ENCODE measurements around the gene CRK.
"Not testable (repeated sequence)": the region's sequence is repeated elsewhere in the genome, so short reads cannot be mapped to it uniquely, and the experiment has no call there.

CRK gene

GRCh38 chr17:1435326-1435725 is 20.7 kb downstream of the CRK start:
- H3K27ac ChIP-seq, result no peak overlapping the region
- no peak for DNase-seq (ENCODE audit: low read depth, low spot score)

GRCh38 chr17:1434150-1434549 is 21.9 kb downstream of the CRK start:
- DNase-seq (ENCODE audit: low read depth, low spot score), result no peak
- H3K27ac ChIP-seq, result no peak overlapping the region

- DNase-seq (ENCODE audit: low read depth, low spot score), result no peak
- H3K27ac ChIP-seq, result no peak overlapping the region
Observed at GRCh38 chr17:1431631-1432104, 24.4 kb downstream of the CRK start.

GRCh38 chr17:1423456-1424135 is 32.4 kb downstream of the CRK start:
- no peak for DNase-seq (ENCODE audit: low read depth, low spot score)
- peak overlapping the region; percentile 78 for H3K27ac ChIP-seq

- H3K27ac ChIP-seq, result peak overlapping the region; percentile 78
- DNase-seq (ENCODE audit: low read depth, low spot score), result peak; percentile 77
Observed at GRCh38 chr17:1422885-1423284, 33.1 kb downstream of the CRK start.

GRCh38 chr17:1421470-1421869 is 34.6 kb downstream of the CRK start:
- no peak overlapping the region for H3K27ac ChIP-seq
- DNase-seq (ENCODE audit: low read depth, low spot score), result no peak

- H3K27ac ChIP-seq, result no peak overlapping the region
- no peak for DNase-seq (ENCODE audit: low read depth, low spot score)
Observed at GRCh38 chr17:1420981-1421380, 35.1 kb downstream of the CRK start.

- no peak overlapping the region for H3K27ac ChIP-seq
- DNase-seq (ENCODE audit: low read depth, low spot score), result no peak
Observed at GRCh38 chr17:1420163-1420562, 35.9 kb downstream of the CRK start.

GRCh38 chr17:1418476-1418875 is 37.6 kb downstream of the CRK start:
- not testable (repeated sequence) for H3K27ac ChIP-seq; DNase-seq (ENCODE audit: low read depth, low spot score)

- H3K27ac ChIP-seq, result no peak overlapping the region
- DNase-seq (ENCODE audit: low read depth, low spot score), result no peak
Observed at GRCh38 chr17:1416414-1416813, 39.6 kb downstream of the CRK start.

GRCh38 chr17:1414634-1415033 is 41.4 kb downstream of the CRK start:
- no peak overlapping the region for H3K27ac ChIP-seq
- DNase-seq (ENCODE audit: low read depth, low spot score), result no peak

GRCh38 chr17:1414001-1414574 is 41.9 kb downstream of the CRK start:
- DNase-seq (ENCODE audit: low read depth, low spot score), result no peak
- no peak overlapping the region for H3K27ac ChIP-seq

GRCh38 chr17:1413281-1413791 is 42.7 kb downstream of the CRK start:
- peak; percentile 27 for DNase-seq (ENCODE audit: low read depth, low spot score)
- peak overlapping the region; percentile 39 for H3K27ac ChIP-seq

- peak overlapping the region; percentile 39 for H3K27ac ChIP-seq
- no peak for DNase-seq (ENCODE audit: low read depth, low spot score)
Observed at GRCh38 chr17:1412185-1413110, 43.6 kb downstream of the CRK start.

GRCh38 chr17:1402262-1402586 is 53.8 kb downstream of the CRK start:
- no peak overlapping the region for H3K27ac ChIP-seq
- no peak for DNase-seq (ENCODE audit: low read depth, low spot score)

GRCh38 chr17:1399679-1400512 is 56.1 kb downstream of the CRK start, which contains the start of gene YWHAE:
Gene YWHAE, minus strand, starts transcription at chr17:1400222. Its CDS starts 112 bp downstream, at chr17:1400110.
- H3K27ac ChIP-seq, result peak within 1 kb of the TSS; percentile 87
- DNase-seq (ENCODE audit: low read depth, low spot score), result peak; percentile 61

- peak overlapping the region; percentile 87 for H3K27ac ChIP-seq
- no peak for DNase-seq (ENCODE audit: low read depth, low spot score)
Observed at GRCh38 chr17:1398931-1399678, 56.9 kb downstream of the CRK start.

- DNase-seq (ENCODE audit: low read depth, low spot score), result no peak
- peak overlapping the region; percentile 87 for H3K27ac ChIP-seq
Observed at GRCh38 chr17:1398028-1398427, 58.0 kb downstream of the CRK start.

Measured in epithelial cell of prostate (primary cell).